Activated CD8-positive, alpha-beta memory T cell treated with anti-CD3 and anti-CD28 coated beads, Interleukin-2, amount 10 ng/mL, durations not matched to agents 7 days and 5 days (primary cell): ENCODE measurements around the gene PADI1. TPM values are rescaled to one million over a fixed set of nuclear protein-coding genes. Genes with fewer than 3 reads are reported as not detected.

Experiments
- ATAC-seq: fragments of 150-1000 bp; cut with Tn5 transposase; one replicate; pipeline ENCODE4 v1.10.0; 2021; ENCODE audit warnings: moderate library complexity
- CTCF ChIA-PET: fragments of 350-600 bp; sonication (Branson Sonifier 250); formaldehyde crosslinking; loops from one replicate; lab custom pipeline; 2021; ENCODE audit warnings: antibody characterized with exemption; lab: Charles Lee
- DNase-seq: peaks from one replicate; pipeline ENCODE4 v3.0.0-alpha.2; 2020
- H3K27ac Mint-ChIP-seq: one replicate; pipeline ENCODE4 v1.8.0; 2021; ENCODE audit warnings: mild to moderate bottlenecking, mixed read lengths
- H3K27me3 Mint-ChIP-seq: one replicate; pipeline ENCODE4 v1.8.0; 2021; ENCODE audit warnings: mixed read lengths
- H3K36me3 Mint-ChIP-seq: one replicate; pipeline ENCODE4 v1.8.0; 2021; ENCODE audit warnings: mild to moderate bottlenecking, mixed read lengths
- H3K4me1 Mint-ChIP-seq: one replicate; pipeline ENCODE4 v1.8.0; 2021; ENCODE audit warnings: mixed read lengths
- H3K4me3 Mint-ChIP-seq: one replicate; pipeline ENCODE4 v1.8.0; 2021; ENCODE audit warnings: mild to moderate bottlenecking, moderate library complexity, mixed read lengths
- H3K9me3 Mint-ChIP-seq: one replicate; pipeline ENCODE4 v1.8.0; 2022; ENCODE audit warnings: low read depth, mixed read lengths
- total RNA-seq, 2 experiments: library from RNA; stranded (reverse); gene quantifications; one replicate each; pipeline ENCODE4 v1.2.3, GENCODE V29; 2021

The PADI1 gene
- total RNA-seq, 2 experiments from 2014 or later: not detected

GRCh38 chr1:17272066-17272465 is 67.1 kb downstream of the PADI1 start:
- DNase-seq (no peak), ATAC-seq (no peak)
- Mint-ChIP-seq H3K4me1 (peaks cover 10% of the 10 kb centered on the region), H3K27me3 (peaks cover 8% of the 10 kb centered on the region), H3K4me3 (no peak overlapping the region), H3K9me3 (no peaks in the 10 kb centered on the region), H3K36me3 (no peaks in the 10 kb centered on the region), H3K27ac (no peak overlapping the region)
- CTCF ChIA-PET: no interaction called here

- H3K27ac Mint-ChIP-seq: no peak overlapping the region
- H3K4me1 Mint-ChIP-seq: peaks cover 10% of the 10 kb centered on the region
- CTCF ChIA-PET: no interaction called here
- H3K9me3 Mint-ChIP-seq: no peaks in the 10 kb centered on the region
- H3K27me3 Mint-ChIP-seq: peaks cover 8% of the 10 kb centered on the region
- H3K4me3 Mint-ChIP-seq: no peak overlapping the region
- no peaks in the 10 kb centered on the region for H3K36me3 Mint-ChIP-seq
- ATAC-seq (no peak), DNase-seq (no peak)
These were observed 67.7 kb downstream of the PADI1 start for GRCh38 chr1:17272646-17273045.

- peaks cover 8% of the 10 kb centered on the region for H3K27me3 Mint-ChIP-seq
- peaks cover 10% of the 10 kb centered on the region for H3K4me1 Mint-ChIP-seq
- H3K4me3 Mint-ChIP-seq: no peak overlapping the region
- no peaks in the 10 kb centered on the region for H3K9me3 Mint-ChIP-seq
- ATAC-seq (no peak), DNase-seq (no peak)
- H3K27ac Mint-ChIP-seq: no peak overlapping the region
- H3K36me3 Mint-ChIP-seq: no peaks in the 10 kb centered on the region
- CTCF ChIA-PET: interaction anchor here (1.0 to 1.6 kb wide), 3 partner anchors 14 to 148 kb away, joined by 3 to 9 read pairs (median 5); no protein-coding TSS in a partner anchor
These were observed 68.2 kb downstream of the PADI1 start for GRCh38 chr1:17273096-17273495.

- H3K9me3 Mint-ChIP-seq: no peaks in the 10 kb centered on the region
- no peak overlapping the region for H3K4me3 Mint-ChIP-seq
- H3K4me1 Mint-ChIP-seq: peaks cover 10% of the 10 kb centered on the region
- peak; percentile 55 for DNase-seq
- ATAC-seq: peak; percentile 53
- H3K27ac Mint-ChIP-seq: peak overlapping the region; percentile 52
- H3K27me3 Mint-ChIP-seq: peaks cover 8% of the 10 kb centered on the region
- CTCF ChIA-PET: interaction anchor here (1.0 to 2.1 kb wide), 5 partner anchors 11 to 149 kb away, joined by 3 to 11 read pairs (median 5); no protein-coding TSS in a partner anchor
- no peaks in the 10 kb centered on the region for H3K36me3 Mint-ChIP-seq
These were observed 69.5 kb downstream of the PADI1 start for GRCh38 chr1:17274186-17275170.

GRCh38 chr1:17276568-17276967 is 71.6 kb downstream of the PADI1 start:
- ATAC-seq: no peak
- Mint-ChIP-seq H3K4me1 (peaks cover 10% of the 10 kb centered on the region), H3K27ac (no peak overlapping the region), H3K4me3 (no peak overlapping the region), H3K36me3 (no peaks in the 10 kb centered on the region), H3K9me3 (no peaks in the 10 kb centered on the region), H3K27me3 (peaks cover 17% of the 10 kb centered on the region)
- no peak for DNase-seq
- CTCF ChIA-PET: interaction anchor here (1.6 kb wide), 1 partner anchor 151 kb away, joined by 4 read pairs; no protein-coding TSS in a partner anchor

GRCh38 chr1:17277511-17278159 is 72.7 kb downstream of the PADI1 start:
- peaks cover 10% of the 10 kb centered on the region for H3K4me1 Mint-ChIP-seq
- CTCF ChIA-PET: no interaction called here
- ATAC-seq: no peak
- no peak overlapping the region for H3K4me3 Mint-ChIP-seq
- H3K27ac Mint-ChIP-seq: no peak overlapping the region
- no peak for DNase-seq
- H3K27me3 Mint-ChIP-seq: peaks cover 27% of the 10 kb centered on the region
- no peaks in the 10 kb centered on the region for H3K36me3 Mint-ChIP-seq
- H3K9me3 Mint-ChIP-seq: no peaks in the 10 kb centered on the region

GRCh38 chr1:17278996-17279830 is 74.3 kb downstream of the PADI1 start:
- H3K27me3 Mint-ChIP-seq: peaks cover 27% of the 10 kb centered on the region
- DNase-seq (no peak), ATAC-seq (no peak)
- no peak overlapping the region for H3K27ac Mint-ChIP-seq
- H3K4me3 Mint-ChIP-seq: no peak overlapping the region
- H3K9me3 Mint-ChIP-seq: no peaks in the 10 kb centered on the region
- no peaks in the 10 kb centered on the region for H3K36me3 Mint-ChIP-seq
- CTCF ChIA-PET: no interaction called here
- H3K4me1 Mint-ChIP-seq: peaks cover 10% of the 10 kb centered on the region

GRCh38 chr1:17280436-17280835 is 75.5 kb downstream of the PADI1 start:
- Mint-ChIP-seq H3K27me3 (peaks cover 26% of the 10 kb centered on the region), H3K4me1 (peaks cover 2% of the 10 kb centered on the region), H3K36me3 (no peaks in the 10 kb centered on the region), H3K27ac (no peak overlapping the region), H3K9me3 (no peaks in the 10 kb centered on the region), H3K4me3 (no peak overlapping the region)
- CTCF ChIA-PET: no interaction called here
- DNase-seq (no peak), ATAC-seq (no peak)

- CTCF ChIA-PET: no interaction called here
- ATAC-seq (no peak), DNase-seq (no peak)
- Mint-ChIP-seq H3K36me3 (no peaks in the 10 kb centered on the region), H3K9me3 (no peaks in the 10 kb centered on the region), H3K27ac (no peak overlapping the region), H3K27me3 (peaks cover 21% of the 10 kb centered on the region), H3K4me1 (no peaks in the 10 kb centered on the region), H3K4me3 (no peak overlapping the region)
These were observed 76.0 kb downstream of the PADI1 start for GRCh38 chr1:17280894-17281293.

GRCh38 chr1:17281775-17282181 is 76.8 kb downstream of the PADI1 start:
- CTCF ChIA-PET: no interaction called here
- ATAC-seq (no peak), DNase-seq (no peak)
- Mint-ChIP-seq H3K9me3 (no peaks in the 10 kb centered on the region), H3K4me1 (no peaks in the 10 kb centered on the region), H3K4me3 (no peak overlapping the region), H3K27me3 (peaks cover 19% of the 10 kb centered on the region), H3K36me3 (no peaks in the 10 kb centered on the region), H3K27ac (no peak overlapping the region)

- H3K27ac Mint-ChIP-seq: no peak overlapping the region
- H3K9me3 Mint-ChIP-seq: no peaks in the 10 kb centered on the region
- H3K4me3 Mint-ChIP-seq: no peak overlapping the region
- no peak for ATAC-seq
- CTCF ChIA-PET: no interaction called here
- DNase-seq: no peak
- peaks cover 19% of the 10 kb centered on the region for H3K27me3 Mint-ChIP-seq
- no peaks in the 10 kb centered on the region for H3K36me3 Mint-ChIP-seq
- H3K4me1 Mint-ChIP-seq: no peaks in the 10 kb centered on the region
These were observed 77.9 kb downstream of the PADI1 start for GRCh38 chr1:17282836-17283235.

GRCh38 chr1:17286646-17287045 is 81.7 kb downstream of the PADI1 start:
- H3K36me3 Mint-ChIP-seq: no peaks in the 10 kb centered on the region
- no peak overlapping the region for H3K27ac Mint-ChIP-seq
- CTCF ChIA-PET: no interaction called here
- ATAC-seq (no peak), DNase-seq (no peak)
- no peaks in the 10 kb centered on the region for H3K4me1 Mint-ChIP-seq
- no peak overlapping the region for H3K4me3 Mint-ChIP-seq
- H3K27me3 Mint-ChIP-seq: peaks cover 15% of the 10 kb centered on the region
- H3K9me3 Mint-ChIP-seq: no peaks in the 10 kb centered on the region
